ENCODE measurements around the gene GUCY1B1. TPM values are rescaled to one million over a fixed set of nuclear protein-coding genes. Genes with fewer than 3 reads are reported as not detected.
"Not testable (repeated sequence)": the region's sequence is repeated elsewhere in the genome, so short reads cannot be mapped to it uniquely, and the experiment has no call there.

The GUCY1B1 gene
- total RNA-seq, 1 donor from 2014 or later: 12.6 TPM

DNA sequence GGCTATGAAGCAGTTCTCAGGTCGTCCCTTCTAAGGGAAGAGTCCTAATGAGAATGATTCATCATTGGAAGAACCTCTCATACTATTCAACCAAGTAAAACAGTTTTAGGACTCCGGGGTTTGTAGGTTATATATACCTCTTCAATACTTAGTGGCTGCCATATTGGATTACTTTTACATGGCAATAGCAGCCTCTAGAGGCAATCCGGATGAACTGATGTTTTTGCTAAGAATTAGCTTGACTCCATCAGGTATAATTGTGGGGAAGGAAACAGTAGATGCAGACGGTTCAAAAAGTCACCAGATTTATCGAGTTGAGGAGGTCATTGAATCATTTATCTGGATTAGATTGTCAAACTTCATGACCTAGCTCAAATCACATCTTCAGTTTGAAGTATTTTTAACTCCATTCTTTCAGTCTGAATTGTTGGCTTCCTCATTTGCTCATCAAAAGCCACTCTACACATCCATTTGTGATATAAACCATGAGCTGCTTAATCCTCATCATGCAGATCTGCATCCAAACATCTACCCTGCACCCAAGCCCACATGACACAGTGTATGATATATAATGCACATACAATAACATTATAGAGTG is 28.4 kb downstream of the GUCY1B1 start:
- Histone ChIP-seq H3K4me3 (no peak overlapping the region), H3K9me3 (replicated peaks) (no peaks in the 10 kb centered on the region), H3K27ac (replicated peaks) (peak overlapping the region; percentile 37), H3K4me1 (peaks cover 65% of the 10 kb centered on the region), H3K36me3 (peaks cover 19% of the 10 kb centered on the region), H3K27me3 (ENCODE audit: low read depth) (no peaks in the 10 kb centered on the region)
- DNase-seq: no peak
- intact Hi-C loops (cut with micrococcal nuclease): loop anchor here (10.0 kb wide), 1 partner anchor 382 kb away; no protein-coding TSS in a partner anchor
- TF ChIP-seq CTCF (IDR thresholded peaks at IDR 0.05; ENCODE audit: borderline replicate concordance): peak; percentile 85

DNA sequence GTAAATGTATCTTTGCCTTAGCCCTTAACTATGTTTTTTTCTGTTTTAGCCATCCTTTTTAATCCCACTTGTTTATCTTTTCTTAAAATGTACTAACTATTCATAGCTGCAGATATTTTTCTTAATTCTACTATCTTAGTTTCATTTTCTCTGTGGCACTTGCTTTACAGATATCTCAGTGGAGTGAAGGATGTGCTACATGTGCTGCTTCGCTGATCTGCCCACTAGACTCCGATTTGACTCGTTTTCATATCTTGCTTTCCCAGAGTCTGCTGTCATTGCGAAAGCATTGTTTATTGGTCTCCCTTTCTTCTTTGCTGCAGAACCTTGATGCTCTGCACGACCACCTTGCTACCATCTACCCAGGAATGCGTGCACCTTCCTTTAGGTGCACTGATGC is 30.6 kb downstream of the GUCY1B1 start:
- H3K9me3 ChIP-seq (replicated peaks): no peaks in the 10 kb centered on the region
- DNase-seq: no peak
- peak overlapping the region; percentile 25 for H3K27ac ChIP-seq (replicated peaks)
- H3K4me3 ChIP-seq: peak overlapping the region; percentile 17
- intact Hi-C loops (cut with micrococcal nuclease): loop anchor here (10.0 kb wide), 1 partner anchor 385 kb away; no protein-coding TSS in a partner anchor
- no peaks in the 10 kb centered on the region for H3K27me3 ChIP-seq (ENCODE audit: low read depth)
- peaks cover 45% of the 10 kb centered on the region for H3K4me1 ChIP-seq
- peaks cover 30% of the 10 kb centered on the region for H3K36me3 ChIP-seq
- no peak for TF ChIP-seq CTCF (IDR thresholded peaks at IDR 0.05; ENCODE audit: borderline replicate concordance)

GRCh38 chr4:155789982-155790381 is 31.2 kb downstream of the GUCY1B1 start:
- intact Hi-C loops (cut with micrococcal nuclease): loop anchor here (2.0 to 10.0 kb wide), 2 partner anchors 351 to 385 kb away; no protein-coding TSS in a partner anchor
- Histone ChIP-seq H3K27me3 (ENCODE audit: low read depth) (no peaks in the 10 kb centered on the region), H3K27ac (replicated peaks) (no peak overlapping the region), H3K4me3 (no peak overlapping the region), H3K36me3 (peaks cover 32% of the 10 kb centered on the region), H3K4me1 (peaks cover 40% of the 10 kb centered on the region), H3K9me3 (replicated peaks) (no peaks in the 10 kb centered on the region)
- TF ChIP-seq CTCF (IDR thresholded peaks at IDR 0.05; ENCODE audit: borderline replicate concordance): no peak
- no peak for DNase-seq

DNA sequence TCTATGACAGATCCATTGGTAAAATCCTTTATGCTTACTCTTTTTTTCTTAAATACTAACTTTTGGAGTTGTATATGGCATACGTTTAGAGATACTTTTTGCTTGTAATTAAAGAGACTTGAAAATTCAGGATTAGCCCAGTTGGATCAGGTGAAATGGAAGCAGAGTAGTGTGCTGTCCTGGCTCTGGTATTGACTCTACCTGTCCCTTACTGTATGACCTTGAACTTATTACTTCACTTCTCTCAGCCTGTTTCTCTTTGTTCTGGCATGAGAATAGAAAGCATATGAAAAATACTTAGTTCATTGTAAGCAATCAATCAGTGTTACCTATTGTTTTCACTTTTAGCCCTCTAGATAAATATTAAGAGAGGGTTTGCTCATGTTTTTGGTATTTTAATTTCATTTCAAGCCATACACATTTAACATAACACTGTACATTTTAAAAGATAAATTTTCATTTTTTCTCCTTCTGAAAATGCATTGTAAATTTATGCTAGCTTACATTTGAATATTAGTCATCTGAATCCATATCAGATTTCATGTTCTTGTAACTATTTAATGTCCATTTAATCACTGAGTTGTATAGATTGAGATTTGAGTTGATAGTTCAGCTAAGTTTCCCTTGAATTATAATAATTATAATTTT is 35.9 kb downstream of the GUCY1B1 start:
- TF ChIP-seq CTCF (IDR thresholded peaks at IDR 0.05; ENCODE audit: borderline replicate concordance): no peak
- intact Hi-C loops (cut with micrococcal nuclease): no loop called here
- Histone ChIP-seq H3K4me1 (peaks cover 5% of the 10 kb centered on the region), H3K27ac (replicated peaks) (no peak overlapping the region), H3K4me3 (no peak overlapping the region), H3K36me3 (peaks cover 64% of the 10 kb centered on the region), H3K27me3 (ENCODE audit: low read depth) (no peaks in the 10 kb centered on the region), H3K9me3 (replicated peaks) (no peaks in the 10 kb centered on the region)
- DNase-seq: no peak

DNA sequence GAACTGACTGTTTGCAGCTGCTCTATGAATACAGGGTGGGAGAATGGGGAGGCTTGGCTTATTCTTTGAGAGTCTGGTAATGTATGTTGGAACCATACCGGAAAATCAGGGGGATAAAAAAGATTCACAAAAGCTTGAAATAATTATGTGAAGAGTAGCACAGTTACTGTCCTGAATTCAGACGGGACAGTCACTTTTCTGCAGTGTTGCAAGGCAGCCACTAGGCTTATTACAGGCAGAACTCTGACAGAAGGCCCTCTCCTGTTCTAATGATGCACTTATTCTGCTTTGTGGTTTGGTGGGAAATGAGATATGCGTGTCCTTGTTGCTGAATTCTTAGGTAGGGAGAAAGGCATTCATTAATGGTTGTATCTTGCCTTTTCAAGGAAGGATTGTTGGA is 37.2 kb downstream of the GUCY1B1 start:
- DNase-seq: no peak
- Histone ChIP-seq H3K27me3 (ENCODE audit: low read depth) (no peaks in the 10 kb centered on the region), H3K4me3 (no peak overlapping the region), H3K9me3 (replicated peaks) (no peaks in the 10 kb centered on the region), H3K36me3 (peaks cover 65% of the 10 kb centered on the region), H3K4me1 (no peaks in the 10 kb centered on the region), H3K27ac (replicated peaks) (no peak overlapping the region)
- peak; percentile 42 for TF ChIP-seq CTCF (IDR thresholded peaks at IDR 0.05; ENCODE audit: borderline replicate concordance)
- intact Hi-C loops (cut with micrococcal nuclease): no loop called here

GRCh38 chr4:155797581-155797980 is 38.8 kb downstream of the GUCY1B1 start:
- H3K4me1 ChIP-seq; H3K27ac ChIP-seq (replicated peaks); intact Hi-C loops (cut with micrococcal nuclease): not testable (repeated sequence)

More at GRCh38 chr4:155797581-155797980, 38.8 kb downstream of the GUCY1B1 start:
- H3K9me3 ChIP-seq (replicated peaks); H3K27me3 ChIP-seq (ENCODE audit: low read depth); H3K4me3 ChIP-seq; DNase-seq: not testable (repeated sequence)
- peaks cover 75% of the 10 kb centered on the region for H3K36me3 ChIP-seq

Data from left ventricle myocardium inferior (tissue), 1 donor.